Breast epithelium (tissue), 4 donors: ENCODE results near the gene MACROD2. TPM values are rescaled to one million over a fixed set of nuclear protein-coding genes. Genes with fewer than 3 reads are reported as not detected.

ENCODE experiments used
- DNase-seq, 2 donors: peaks; one replicate each; pipeline ENCODE4 v3.0.0-alpha.2; 2019; ENCODE audit warnings: low spot score in 2 of 2
- H3K27ac ChIP-seq, 2 donors: fragments of 200-600 bp; sonication (generic) in 1 of 2; one replicate each; pipeline ENCODE4 v1.5.1; 2016 to 2019; ENCODE audit warnings: mild to moderate bottlenecking in 1 of 2
- H3K27me3 ChIP-seq, 2 donors: fragments of 200-600 bp; sonication (generic) in 1 of 2; one replicate each; pipeline versions ENCODE4 v1.5.1 to v1.6.0; 2017 to 2019; ENCODE audit warnings: control low read depth in 1 of 2, mild to moderate bottlenecking in 1 of 2
- H3K36me3 ChIP-seq: fragments of 200-600 bp; one replicate; pipeline ENCODE4 v1.5.1; 2019
- H3K4me1 ChIP-seq, 2 donors: fragments of 200-600 bp; sonication (generic); one replicate each; pipeline ENCODE4 v1.5.1; 2016 to 2019; ENCODE audit warnings: control low read depth in 1 of 2
- H3K4me3 ChIP-seq, 3 donors: fragments of 200-600 bp; sonication (generic); 1 replicate in 2 of 3; 2 replicates in 1 of 3; pipeline ENCODE4 v1.5.1; 2016 to 2019; ENCODE audit warnings: mild to moderate bottlenecking in 3 of 3, moderate library complexity in 2 of 3
- H3K9me3 ChIP-seq, 2 donors: fragments of 200-600 bp; sonication (generic) in 1 of 2; one replicate each; pipeline ENCODE4 v1.5.1; 2016 to 2019; ENCODE audit warnings: control low read depth in 1 of 2
- CTCF ChIP-seq, 3 donors: fragments of 450-650 bp; IDR thresholded peaks; one replicate each; pipeline ENCODE4 v1.5.1; 2016 to 2017; ENCODE audit warnings: antibody characterized with exemption in 3 of 3, mild to moderate bottlenecking in 3 of 3, moderate library complexity in 3 of 3
- POLR2A ChIP-seq: fragments of 450-650 bp; IDR thresholded peaks from one replicate; pipeline ENCODE4 v1.6.1; 2016; ENCODE audit warnings: antibody characterized with exemption, mild to moderate bottlenecking, moderate library complexity
- POLR2AphosphoS5 ChIP-seq, 3 donors: sonication (generic); formaldehyde crosslinking; IDR thresholded peaks; one replicate each; pipeline ENCODE4 v1.6.1; 2017; ENCODE audit warnings: antibody characterized with exemption in 3 of 3
- intact Hi-C: fragments of 100-400 bp; cut with DNase I; formaldehyde crosslinking; loops from one replicate; pipeline ENCODE4 v1.15.1; 2023; ENCODE audit warnings: low total_unique reads
- total RNA-seq, 3 donors: library from RNA; depleted of rRNA; stranded (reverse); fragments of >200 nt; gene quantifications; one replicate each; pipeline ENCODE4 v1.1.0, GENCODE V29; 2016

MACROD2 gene
- total RNA-seq, 3 donors from 2014 or later = 6.7 to 26.8 (median 8.8) TPM

- Histone ChIP-seq H3K27ac (no peak overlapping the region), H3K36me3 (no peaks in the 10 kb centered on the region), H3K9me3 (no peaks in the 10 kb centered on the region), H3K27me3 (no peaks in the 10 kb centered on the region), H3K4me3 (no peak overlapping the region), H3K4me1 (no peaks in the 10 kb centered on the region)
- no peak for TF ChIP-seq POLR2AphosphoS5 (IDR thresholded peaks at IDR 0.05)
- no peak for TF ChIP-seq CTCF (IDR thresholded peaks at IDR 0.05)
- no peak for TF ChIP-seq POLR2A
- no peak for DNase-seq
- intact Hi-C loops = no loop called here
These were observed 1916.3 kb downstream of the MACROD2 start for GRCh38 chr20:15911581-15911980.

- no peak overlapping the region for H3K27ac ChIP-seq
- no peaks in the 10 kb centered on the region for H3K9me3 ChIP-seq
- no peaks in the 10 kb centered on the region for H3K27me3 ChIP-seq
- H3K4me1 ChIP-seq = no peaks in the 10 kb centered on the region
- intact Hi-C loops = no loop called here
- H3K4me3 ChIP-seq = no peak overlapping the region
- DNase-seq = no peak
- no peak for TF ChIP-seq POLR2AphosphoS5 (IDR thresholded peaks at IDR 0.05)
- no peak for TF ChIP-seq POLR2A
- TF ChIP-seq CTCF (IDR thresholded peaks at IDR 0.05) = no peak
- H3K36me3 ChIP-seq = no peaks in the 10 kb centered on the region
These were observed 1918.2 kb downstream of the MACROD2 start for GRCh38 chr20:15913391-15914025.

GRCh38 chr20:15916623-15917022 lies 1921.3 kb downstream of the MACROD2 start:
- no peak for DNase-seq
- H3K4me3 ChIP-seq = no peak overlapping the region
- intact Hi-C loops = loop anchor here (5.0 kb wide), 1 partner anchor 206 kb away; no protein-coding TSS in a partner anchor
- no peaks in the 10 kb centered on the region for H3K4me1 ChIP-seq
- H3K27ac ChIP-seq = no peak overlapping the region
- no peak for TF ChIP-seq POLR2A
- no peak for TF ChIP-seq POLR2AphosphoS5 (IDR thresholded peaks at IDR 0.05)
- TF ChIP-seq CTCF (IDR thresholded peaks at IDR 0.05) = no peak
- H3K36me3 ChIP-seq = no peaks in the 10 kb centered on the region
- H3K9me3 ChIP-seq = no peaks in the 10 kb centered on the region
- no peaks in the 10 kb centered on the region for H3K27me3 ChIP-seq

GRCh38 chr20:15917283-15917682 lies 1922.0 kb downstream of the MACROD2 start:
- Histone ChIP-seq H3K4me3 (no peak overlapping the region), H3K27ac (no peak overlapping the region), H3K4me1 (no peaks in the 10 kb centered on the region), H3K27me3 (no peaks in the 10 kb centered on the region), H3K36me3 (no peaks in the 10 kb centered on the region), H3K9me3 (no peaks in the 10 kb centered on the region)
- intact Hi-C loops = loop anchor here (5.0 kb wide), 1 partner anchor 205 kb away; no protein-coding TSS in a partner anchor
- no peak for TF ChIP-seq CTCF (IDR thresholded peaks at IDR 0.05)
- no peak for DNase-seq

GRCh38 chr20:15918631-15919030 lies 1923.3 kb downstream of the MACROD2 start:
- no peak overlapping the region for H3K27ac ChIP-seq
- H3K9me3 ChIP-seq = no peaks in the 10 kb centered on the region
- no peaks in the 10 kb centered on the region for H3K36me3 ChIP-seq
- no peak overlapping the region for H3K4me3 ChIP-seq
- no peaks in the 10 kb centered on the region for H3K4me1 ChIP-seq
- DNase-seq = no peak
- H3K27me3 ChIP-seq = no peaks in the 10 kb centered on the region
- no peak for TF ChIP-seq POLR2A
- TF ChIP-seq POLR2AphosphoS5 (IDR thresholded peaks at IDR 0.05) = no peak
- TF ChIP-seq CTCF (IDR thresholded peaks at IDR 0.05) = no peak
- intact Hi-C loops = loop anchor here (5.0 kb wide), 1 partner anchor 204 kb away; no protein-coding TSS in a partner anchor
